ENCODE measurements around the gene RASA1.
"Not testable (repeated sequence)": the region's sequence is repeated elsewhere in the genome, so short reads cannot be mapped to it uniquely, and the experiment has no call there.

Gene RASA1

GRCh38 chr5:87267574-87268125 is at the start of gene RASA1:
RASA1 (plus strand) TSS chr5:87267883; CDS start chr5:87268452, 569 bp downstream.
- DNase-seq = peak; percentile 88

GRCh38 chr5:87229780-87230179 is 37.9 kb upstream of the RASA1 start:
- no peak for DNase-seq

DNA sequence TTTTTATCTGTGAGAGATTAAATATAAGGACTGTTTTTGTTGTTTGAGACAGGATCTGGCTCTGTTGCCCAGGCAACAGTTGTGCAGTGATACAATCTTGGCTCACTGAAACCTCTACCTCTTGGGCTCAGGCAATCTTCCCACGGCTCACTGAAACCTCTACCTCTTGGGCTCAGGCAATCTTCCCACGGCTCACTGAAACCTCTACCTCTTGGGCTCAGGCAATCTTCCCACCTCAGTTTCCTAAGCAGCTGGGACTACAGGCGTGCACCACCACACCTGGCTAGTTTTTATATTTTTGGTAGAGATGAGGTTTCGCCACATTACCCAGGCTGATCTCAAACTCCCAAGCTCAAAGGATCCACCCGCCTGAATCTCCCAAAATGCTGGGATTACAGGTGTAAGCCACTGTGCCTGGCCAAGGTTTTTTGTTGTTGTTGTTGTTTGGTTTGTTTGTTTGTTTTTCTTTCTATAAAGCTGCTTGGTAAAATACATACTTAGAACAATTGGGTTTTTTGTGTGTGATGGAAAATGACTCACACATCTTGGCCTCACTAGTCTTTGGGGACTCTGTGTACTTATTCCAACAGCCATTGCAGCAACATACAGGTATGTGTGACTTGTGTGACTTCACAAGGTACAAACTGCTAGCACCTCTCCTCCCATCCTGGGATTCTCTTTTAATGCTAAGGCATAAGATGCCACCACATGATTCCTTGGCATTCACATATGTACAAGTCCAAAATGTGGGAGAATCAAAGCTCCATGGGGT is 36.5 kb upstream of the RASA1 start:
- DNase-seq = no peak

DNA sequence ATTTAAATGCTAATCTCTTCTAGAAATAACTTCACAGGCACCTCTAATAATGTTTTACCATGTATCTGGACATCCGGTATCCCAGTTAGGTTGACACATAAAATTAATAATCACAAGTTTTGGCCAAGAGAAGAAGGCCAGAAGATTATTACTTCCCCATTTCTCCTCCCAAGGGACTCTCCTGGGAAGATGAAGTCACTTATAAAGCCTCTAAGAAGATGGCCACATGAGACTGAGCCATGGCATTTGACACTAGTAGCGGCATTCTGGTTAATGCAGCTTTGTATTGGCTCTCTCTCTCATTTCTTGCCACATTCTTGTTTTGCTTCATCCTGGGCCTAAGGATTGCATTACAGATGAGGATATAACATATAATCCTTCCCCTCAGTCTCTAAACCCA is 34.5 kb upstream of the RASA1 start:
- DNase-seq = no peak

GRCh38 chr5:87241555-87241954 is 26.1 kb upstream of the RASA1 start:
- no peak for DNase-seq

GRCh38 chr5:87242242-87242641 is 25.4 kb upstream of the RASA1 start:
- DNase-seq = no peak

DNA sequence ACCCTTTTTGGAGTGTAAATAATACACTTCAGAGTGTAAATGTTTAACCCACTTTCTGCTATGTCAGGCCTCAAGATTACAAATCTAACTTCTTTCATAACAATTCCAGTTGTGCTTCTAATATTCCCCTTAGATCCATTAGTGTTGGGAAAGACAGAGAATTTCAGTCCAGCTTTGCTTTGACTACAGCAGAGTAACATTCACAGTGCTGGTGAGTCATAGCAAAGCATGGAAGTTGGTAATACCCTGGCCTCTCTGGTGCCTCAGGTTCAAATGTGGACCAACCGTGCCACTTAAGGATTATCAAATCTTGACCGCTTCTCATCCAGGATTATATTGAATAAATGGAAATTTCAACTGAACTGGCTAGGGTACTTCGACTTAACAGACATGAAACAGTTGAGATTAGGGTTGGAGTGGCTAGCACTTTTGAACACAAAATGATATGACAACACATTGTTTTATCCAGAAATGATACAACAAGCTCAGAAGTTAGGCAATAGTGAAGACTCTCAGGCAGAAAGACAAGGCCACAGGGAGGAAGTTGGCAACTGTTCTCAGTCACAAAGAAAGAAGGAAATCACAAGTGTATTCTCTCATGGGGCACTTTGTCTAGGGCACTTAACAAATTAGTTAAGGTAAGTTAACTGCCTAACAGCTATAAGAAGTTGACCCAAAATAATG is 24.4 kb upstream of the RASA1 start:
- no peak for DNase-seq

- no peak for DNase-seq
Observed at GRCh38 chr5:87245451-87245850, 22.2 kb upstream of the RASA1 start.

GRCh38 chr5:87246061-87246460 is 21.6 kb upstream of the RASA1 start:
- no peak for DNase-seq

DNA sequence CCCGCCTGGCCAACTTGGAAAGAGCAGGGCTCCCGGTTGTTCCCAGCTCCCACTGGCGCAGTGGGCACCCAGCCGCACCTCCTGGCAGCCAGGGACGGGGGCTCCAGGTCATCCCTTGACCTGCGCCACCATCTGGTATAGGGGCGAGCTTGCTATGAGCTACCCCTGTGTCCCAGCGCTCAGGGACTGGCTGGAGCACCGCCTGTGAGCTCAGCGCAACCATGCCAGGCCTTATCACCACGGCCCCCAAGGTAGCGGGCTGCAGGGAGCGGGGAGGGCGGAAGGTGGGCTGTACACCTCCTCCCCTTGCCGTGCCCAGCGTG is 15.4 kb upstream of the RASA1 start:
- DNase-seq = no peak

GRCh38 chr5:87254035-87254434 is 13.6 kb upstream of the RASA1 start:
- DNase-seq = no peak

- no peak for DNase-seq
Observed at GRCh38 chr5:87258507-87258906, 9.2 kb upstream of the RASA1 start.

DNA sequence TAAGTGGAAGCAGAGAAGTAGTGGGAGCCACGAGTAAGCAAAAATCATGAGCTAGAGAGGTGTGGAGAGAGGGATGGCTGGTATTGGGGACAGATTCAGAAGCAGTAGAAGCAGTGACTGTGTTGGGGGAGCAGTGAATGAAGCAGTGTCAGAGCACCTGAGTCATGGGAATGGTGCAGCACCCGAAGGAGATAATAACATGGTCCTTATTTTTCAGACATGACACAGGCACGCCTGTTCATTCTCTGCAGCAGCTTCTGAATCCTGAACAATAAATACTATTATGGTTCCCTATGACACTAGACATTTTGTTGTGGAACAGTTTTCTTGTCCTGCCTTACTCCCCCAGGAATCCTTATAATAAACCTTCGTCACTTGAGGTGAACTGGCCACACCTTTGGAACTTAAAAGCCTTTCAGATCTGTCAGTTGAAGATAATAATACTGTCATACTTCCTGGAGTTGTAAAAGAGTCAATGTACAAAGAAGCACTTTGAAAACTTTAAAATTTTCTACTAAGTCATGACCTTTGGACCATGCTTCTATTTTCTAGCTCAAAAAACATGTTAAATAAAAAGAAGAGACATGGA is 7.0 kb upstream of the RASA1 start:
- no peak for DNase-seq

- no peak for DNase-seq
Observed at GRCh38 chr5:87263498-87263897, 4.2 kb upstream of the RASA1 start.

- no peak for DNase-seq
Observed at GRCh38 chr5:87266914-87267573, 639 bp upstream of the RASA1 start.

DNA sequence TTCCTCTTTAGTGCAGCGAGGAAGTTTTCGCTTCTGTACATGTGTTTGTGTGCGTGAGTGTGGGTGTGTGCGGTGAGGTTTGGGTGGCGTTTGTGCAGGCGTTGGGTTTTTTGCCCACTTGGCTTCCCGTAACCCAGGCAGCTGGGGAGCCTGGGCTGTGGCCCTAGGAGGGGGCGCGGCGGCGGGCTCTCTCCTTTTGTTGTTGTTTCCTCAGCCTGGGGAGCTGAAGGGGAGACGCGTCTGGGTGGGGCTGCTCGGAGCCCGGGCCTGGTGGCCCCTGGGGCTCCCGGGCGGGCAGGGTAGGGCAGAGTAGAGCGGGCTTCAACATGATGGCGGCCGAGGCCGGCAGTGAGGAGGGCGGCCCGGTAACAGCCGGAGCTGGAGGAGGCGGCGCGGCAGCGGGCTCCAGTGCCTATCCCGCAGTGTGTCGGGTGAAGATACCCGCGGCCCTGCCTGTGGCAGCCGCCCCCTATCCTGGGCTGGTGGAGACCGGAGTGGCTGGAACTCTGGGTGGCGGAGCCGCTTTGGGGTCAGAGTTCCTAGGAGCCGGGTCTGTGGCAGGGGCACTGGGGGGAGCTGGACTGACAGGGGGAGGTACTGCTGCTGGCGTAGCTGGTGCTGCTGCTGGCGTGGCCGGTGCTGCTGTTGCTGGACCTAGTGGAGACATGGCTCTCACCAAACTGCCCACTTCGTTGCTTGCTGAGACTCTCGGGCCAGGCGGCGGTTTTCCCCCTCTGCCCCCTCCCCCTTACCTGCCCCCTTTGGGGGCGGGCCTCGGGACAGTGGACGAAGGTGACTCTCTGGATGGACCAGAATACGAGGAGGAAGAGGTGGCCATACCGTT is 665 bp downstream of the RASA1 start:
- DNase-seq = peak; percentile 70

GRCh38 chr5:87268970-87269377 is 1.3 kb downstream of the RASA1 start:
- DNase-seq = no peak

DNA sequence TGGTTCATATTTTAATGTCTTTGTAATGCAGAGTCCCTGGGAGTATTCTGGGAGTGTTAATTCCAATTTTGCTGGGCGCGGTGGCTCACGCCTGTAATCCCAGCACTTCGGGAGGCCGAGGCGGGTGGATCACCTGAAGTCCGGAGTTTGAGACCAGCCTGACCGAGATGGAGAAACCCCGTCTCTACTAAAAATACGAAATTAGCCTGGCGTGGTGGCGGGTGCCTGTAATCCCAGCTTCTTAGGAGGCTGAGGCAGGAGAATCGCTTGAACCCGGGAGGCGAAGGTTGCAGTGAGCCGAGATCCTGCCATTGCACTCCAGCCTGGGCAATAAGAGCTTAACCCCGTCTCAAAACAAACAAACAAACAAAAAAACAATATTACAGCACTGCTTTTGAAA is 3.2 kb downstream of the RASA1 start:
- DNase-seq = not testable (repeated sequence)

DNA sequence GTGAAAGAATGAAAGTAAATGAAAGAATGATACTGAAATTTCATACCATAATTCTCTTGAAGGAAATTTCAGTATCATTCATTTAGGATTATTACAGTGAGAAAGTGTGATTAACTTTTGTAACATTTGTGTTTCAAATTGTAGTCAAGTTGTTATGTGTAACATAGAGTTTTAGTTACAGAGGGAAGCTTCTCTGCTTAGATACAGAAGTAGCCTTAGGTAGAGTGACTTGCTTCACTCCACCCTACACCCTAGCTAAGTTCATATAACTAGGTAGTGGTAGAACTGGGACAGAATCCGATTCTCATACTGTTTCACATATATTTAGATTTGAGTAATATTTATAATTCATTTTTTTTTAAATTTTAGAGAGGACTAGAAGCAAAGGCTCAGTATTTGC is 9.0 kb downstream of the RASA1 start:
- DNase-seq = no peak

GRCh38 chr5:87277279-87277835 is 9.7 kb downstream of the RASA1 start:
- DNase-seq = no peak

- DNase-seq = no peak
Observed at GRCh38 chr5:87278590-87279100, 11.0 kb downstream of the RASA1 start.

DNA sequence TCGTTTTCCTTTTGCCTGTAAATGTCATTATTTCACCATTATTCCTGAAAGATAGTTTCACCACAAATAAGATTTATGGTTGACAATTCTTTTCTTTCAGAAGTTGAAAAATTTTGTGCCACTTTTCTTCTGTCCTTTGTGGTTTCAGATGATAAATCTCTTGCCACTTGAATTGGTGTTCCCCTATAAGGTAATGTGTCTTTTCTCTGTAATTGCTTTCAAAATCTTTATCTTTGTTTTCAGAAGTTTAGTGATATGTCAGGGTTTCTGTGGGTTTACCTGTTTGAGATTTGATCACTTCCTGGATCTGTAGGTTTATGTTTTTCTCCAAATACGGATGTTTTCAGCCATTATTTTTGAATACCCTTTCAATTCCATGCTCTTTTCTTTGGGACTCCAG is 14.6 kb downstream of the RASA1 start:
- DNase-seq = no peak
